Parathyroid adenoma (tissue), 2 donors: ENCODE results near the gene REN.

Experiments used
- H2AFZ ChIP-seq: fragments of 300-600 bp; sonication (generic); one replicate; pipeline ENCODE4 v1.7.0; 2017; ENCODE audit warnings: antibody characterized with exemption, mild to moderate bottlenecking
- H3K27ac ChIP-seq: fragments of 300-600 bp; sonication (generic); one replicate; pipeline ENCODE4 v1.7.0; 2017
- H3K27me3 ChIP-seq: fragments of 300-600 bp; sonication (generic); one replicate; pipeline ENCODE4 v1.7.0; 2017; ENCODE audit warnings: low read length; ENCODE audit not compliant: control insufficient read depth, insufficient read depth
- H3K36me3 ChIP-seq: fragments of 300-600 bp; sonication (generic); one replicate; pipeline ENCODE4 v1.7.0; 2017; ENCODE audit warnings: low read length; ENCODE audit not compliant: control insufficient read depth, insufficient read depth
- H3K4me1 ChIP-seq: fragments of 300-600 bp; sonication (generic); one replicate; pipeline ENCODE4 v1.7.0; 2017; ENCODE audit warnings: control low read depth
- H3K4me2 ChIP-seq: fragments of 300-600 bp; sonication (generic); one replicate; pipeline ENCODE4 v1.7.0; 2017; ENCODE audit warnings: low read length
- H3K4me3 ChIP-seq: fragments of 300-600 bp; sonication (generic); one replicate; pipeline ENCODE4 v1.7.0; 2017; ENCODE audit warnings: low read depth, low read length
- H3K79me2 ChIP-seq: fragments of 300-600 bp; sonication (generic); one replicate; pipeline ENCODE4 v1.7.0; 2017; ENCODE audit warnings: control low read depth
- H3K9ac ChIP-seq: fragments of 300-600 bp; sonication (generic); one replicate; pipeline ENCODE4 v1.7.0; 2017; ENCODE audit warnings: mild to moderate bottlenecking
- H3K9me3 ChIP-seq: fragments of 300-600 bp; sonication (generic); one replicate; pipeline ENCODE4 v1.7.0; 2017; ENCODE audit warnings: low read length; ENCODE audit not compliant: control insufficient read depth
- CTCF ChIP-seq: fragments of 300-600 bp; sonication (generic); IDR thresholded peaks from one replicate; pipeline ENCODE4 v1.7.0; 2017; ENCODE audit warnings: antibody characterized with exemption, mild to moderate bottlenecking
- donor health status: primary hyperparathyroidism.

REN gene

GRCh38 chr1:204126386-204126785, 39.8 kb downstream of the REN start:
- no peak for TF ChIP-seq CTCF
- no peak overlapping the region for H3K27ac ChIP-seq
- no peaks in the 10 kb centered on the region for H3K36me3 ChIP-seq

DNA sequence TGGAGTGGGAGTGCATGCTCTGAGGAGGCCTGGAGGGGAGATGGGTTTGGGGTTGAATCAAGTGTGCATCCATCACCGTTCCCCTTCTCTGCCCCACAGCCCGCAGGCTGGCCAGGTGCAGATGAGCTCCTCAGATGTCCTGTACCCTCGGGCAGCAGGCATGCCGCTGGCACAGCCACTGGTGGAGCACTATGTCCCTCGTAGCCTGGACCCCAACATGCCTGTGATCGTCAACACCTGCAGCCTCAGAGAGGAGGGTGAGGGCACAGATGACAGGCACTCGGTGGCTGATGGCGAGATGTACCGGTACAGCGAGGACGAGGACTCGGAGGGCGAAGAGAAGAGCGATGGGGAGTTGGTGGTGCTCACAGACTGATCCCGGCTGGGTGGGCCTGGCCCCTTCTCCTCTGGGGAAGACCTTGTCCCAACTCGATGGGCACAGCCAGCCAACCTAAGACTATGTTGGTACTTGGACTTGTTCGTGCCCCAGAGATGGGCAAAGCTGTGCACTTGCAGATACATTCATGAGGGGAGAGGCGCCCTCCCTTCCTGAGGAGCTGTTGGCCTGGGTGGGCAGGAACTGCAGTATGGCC, 40.3 kb downstream of the REN start:
- Histone ChIP-seq H3K36me3 (no peaks in the 10 kb centered on the region), H3K79me2 (no peaks in the 10 kb centered on the region), H3K9me3 (no peaks in the 10 kb centered on the region), H3K4me1 (peaks cover 22% of the 10 kb centered on the region), H3K27me3 (no peaks in the 10 kb centered on the region), H2AFZ (no peak overlapping the region), H3K4me2 (no peak overlapping the region), H3K27ac (no peak overlapping the region), H3K9ac (no peak overlapping the region), H3K4me3 (no peak overlapping the region)
- no peak for TF ChIP-seq CTCF

More at GRCh38 chr1:204126386-204126785, 39.8 kb downstream of the REN start:
- Histone ChIP-seq H3K9me3 (no peaks in the 10 kb centered on the region), H3K9ac (no peak overlapping the region), H3K79me2 (no peaks in the 10 kb centered on the region), H2AFZ (no peak overlapping the region), H3K4me1 (peaks cover 27% of the 10 kb centered on the region), H3K4me3 (no peak overlapping the region), H3K4me2 (no peak overlapping the region), H3K27me3 (no peaks in the 10 kb centered on the region)

DNA sequence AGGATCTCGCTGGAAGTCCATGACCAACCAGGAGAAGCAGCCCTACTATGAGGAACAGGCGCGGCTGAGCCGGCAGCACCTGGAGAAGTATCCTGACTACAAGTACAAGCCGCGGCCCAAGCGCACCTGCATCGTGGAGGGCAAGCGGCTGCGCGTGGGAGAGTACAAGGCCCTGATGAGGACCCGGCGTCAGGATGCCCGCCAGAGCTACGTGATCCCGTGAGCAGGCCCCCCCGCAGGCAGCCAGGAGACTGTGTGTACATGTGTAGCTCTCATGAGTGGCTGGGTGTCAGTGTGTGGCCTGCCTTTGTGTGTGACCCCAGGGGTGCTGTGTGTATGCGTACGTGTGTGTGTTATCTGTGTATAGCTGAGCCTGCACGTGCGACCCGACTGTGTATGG, 41.5 kb downstream of the REN start:
- no peak overlapping the region for H3K4me2 ChIP-seq
- no peak overlapping the region for H3K9ac ChIP-seq
- H3K36me3 ChIP-seq: no peaks in the 10 kb centered on the region
- no peak overlapping the region for H3K27ac ChIP-seq
- no peak for TF ChIP-seq CTCF
- H3K27me3 ChIP-seq: no peaks in the 10 kb centered on the region
- H3K9me3 ChIP-seq: no peaks in the 10 kb centered on the region
- no peak overlapping the region for H3K4me3 ChIP-seq
- peaks cover 16% of the 10 kb centered on the region for H3K4me1 ChIP-seq
- no peak overlapping the region for H2AFZ ChIP-seq
- no peaks in the 10 kb centered on the region for H3K79me2 ChIP-seq

- no peaks in the 10 kb centered on the region for H3K9me3 ChIP-seq
- no peaks in the 10 kb centered on the region for H3K79me2 ChIP-seq
- H3K9ac ChIP-seq: no peak overlapping the region
- peak; percentile 14 for TF ChIP-seq CTCF
- H3K27me3 ChIP-seq: no peaks in the 10 kb centered on the region
- no peak overlapping the region for H3K4me3 ChIP-seq
- no peak overlapping the region for H2AFZ ChIP-seq
- no peak overlapping the region for H3K4me2 ChIP-seq
- no peaks in the 10 kb centered on the region for H3K36me3 ChIP-seq
- H3K4me1 ChIP-seq: peaks cover 8% of the 10 kb centered on the region
- H3K27ac ChIP-seq: no peak overlapping the region
Observed at GRCh38 chr1:204123376-204123775, 42.8 kb downstream of the REN start.

- no peak overlapping the region for H3K27ac ChIP-seq
- no peaks in the 10 kb centered on the region for H3K27me3 ChIP-seq
- no peaks in the 10 kb centered on the region for H3K9me3 ChIP-seq
- no peaks in the 10 kb centered on the region for H3K36me3 ChIP-seq
- no peak overlapping the region for H3K4me2 ChIP-seq
- H3K4me1 ChIP-seq: no peaks in the 10 kb centered on the region
- H3K9ac ChIP-seq: no peak overlapping the region
- peaks cover 2% of the 10 kb centered on the region for H3K79me2 ChIP-seq
- H3K4me3 ChIP-seq: no peak overlapping the region
- no peak for TF ChIP-seq CTCF
- H2AFZ ChIP-seq: no peak overlapping the region
Observed at GRCh38 chr1:204121840-204122555, 44.1 kb downstream of the REN start.
